ENCODE measurements around the gene SIAE. TPM values are rescaled to one million over a fixed set of nuclear protein-coding genes. Genes with fewer than 3 reads are reported as not detected.

SIAE gene
- total RNA-seq, 1 experiment from 2014 or later: 5.6 TPM

DNA sequence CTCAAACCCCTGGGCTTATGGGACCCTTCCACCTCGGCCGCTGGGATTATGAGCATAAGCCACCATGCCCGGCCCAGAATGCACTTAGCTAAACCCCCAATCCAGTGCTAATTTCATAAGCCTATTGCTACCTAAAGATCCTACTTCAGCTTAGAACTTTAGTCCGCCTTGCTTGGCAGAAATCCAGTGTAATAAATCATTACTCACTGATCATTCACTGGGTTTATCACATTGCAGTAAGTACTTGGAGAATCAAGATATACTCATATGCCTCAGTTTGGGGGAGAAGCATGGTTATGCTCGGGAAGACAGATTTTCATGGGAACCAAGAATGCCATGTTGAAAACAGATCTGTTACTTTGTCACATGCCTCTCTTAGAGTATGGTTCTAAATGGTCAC, 54.7 kb downstream of the SIAE start:
- no peak overlapping the region for H3K4ac ChIP-seq (ENCODE audit: low read depth, low read length)
- no peak overlapping the region for H2BK120ac ChIP-seq (ENCODE audit: low read depth, low read length, poor library complexity, severe bottlenecking)
- no peak overlapping the region for H3K4me2 ChIP-seq (ENCODE audit: insufficient read depth, insufficient read length, low read length)
- H3K9me3 ChIP-seq (ENCODE audit: control insufficient read depth, low read depth, low read length): no peaks in the 10 kb centered on the region
- H4K91ac ChIP-seq (ENCODE audit: insufficient read length, low read depth, low read length): no peak overlapping the region
- H4K8ac ChIP-seq (replicated peaks; ENCODE audit: insufficient read length, low read depth, low read length): no peak overlapping the region
- no peaks in the 10 kb centered on the region; the same call in 1 of the 2 replicates for H3K79me2 ChIP-seq (ENCODE audit: insufficient read depth, low read length)
- H3K23me2 ChIP-seq (ENCODE audit: insufficient read length, low read depth, low read length, poor library complexity, severe bottlenecking): peaks cover 3% of the 10 kb centered on the region
- no peaks in the 10 kb centered on the region for H3K9me3 Mint-ChIP-seq
- TF ChIP-seq, protein P1, sequence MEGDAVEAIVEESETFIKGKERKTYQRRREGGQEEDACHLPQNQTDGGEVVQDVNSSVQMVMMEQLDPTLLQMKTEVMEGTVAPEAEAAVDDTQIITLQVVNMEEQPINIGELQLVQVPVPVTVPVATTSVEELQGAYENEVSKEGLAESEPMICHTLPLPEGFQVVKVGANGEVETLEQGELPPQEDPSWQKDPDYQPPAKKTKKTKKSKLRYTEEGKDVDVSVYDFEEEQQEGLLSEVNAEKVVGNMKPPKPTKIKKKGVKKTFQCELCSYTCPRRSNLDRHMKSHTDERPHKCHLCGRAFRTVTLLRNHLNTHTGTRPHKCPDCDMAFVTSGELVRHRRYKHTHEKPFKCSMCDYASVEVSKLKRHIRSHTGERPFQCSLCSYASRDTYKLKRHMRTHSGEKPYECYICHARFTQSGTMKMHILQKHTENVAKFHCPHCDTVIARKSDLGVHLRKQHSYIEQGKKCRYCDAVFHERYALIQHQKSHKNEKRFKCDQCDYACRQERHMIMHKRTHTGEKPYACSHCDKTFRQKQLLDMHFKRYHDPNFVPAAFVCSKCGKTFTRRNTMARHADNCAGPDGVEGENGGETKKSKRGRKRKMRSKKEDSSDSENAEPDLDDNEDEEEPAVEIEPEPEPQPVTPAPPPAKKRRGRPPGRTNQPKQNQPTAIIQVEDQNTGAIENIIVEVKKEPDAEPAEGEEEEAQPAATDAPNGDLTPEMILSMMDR (conservative IDR thresholded peaks at IDR 0.05): no peak
- H4K20me1 ChIP-seq (ENCODE audit: control insufficient read depth, insufficient read depth, insufficient read length): no peaks in the 10 kb centered on the region
- H3K27me3 Mint-ChIP-seq (ENCODE audit: low read depth): peaks cover 20% of the 10 kb centered on the region
- no peaks in the 10 kb centered on the region for H3K79me1 ChIP-seq (ENCODE audit: insufficient read depth, low read depth, low read length, poor library complexity, severe bottlenecking)
- DNase-seq: no peak
- H2BK15ac ChIP-seq (ENCODE audit: low read depth, low read length): no peak overlapping the region
- H3K36me3 Mint-ChIP-seq (ENCODE audit: insufficient read depth in 1 of 3, low read depth in 3 of 3): no peaks in the 10 kb centered on the region
- no peak overlapping the region for H4K5ac ChIP-seq (ENCODE audit: insufficient read length, low read depth, low read length)
- no peak overlapping the region for H2AK5ac ChIP-seq (ENCODE audit: insufficient read length, low read length)
- no CpG with 5 or more reads among the region's 5 CpGs for WGBS (ENCODE audit: extremely low coverage, insufficient read length, low lambda C conversion rate)
- peaks cover 11 to 12% of the 10 kb centered on the region in 2 experiments for H3K4me1 Mint-ChIP-seq
- H2AFZ ChIP-seq (ENCODE audit: low read length): no peak overlapping the region
- no peak overlapping the region for H2BK20ac ChIP-seq (ENCODE audit: low read depth, low read length, poor library complexity, severe bottlenecking)
- no peak overlapping the region for H3K56ac ChIP-seq (ENCODE audit: insufficient read length, low read depth, low read length)
- no peaks in the 10 kb centered on the region for H3K27me3 ChIP-seq (ENCODE audit: insufficient read depth, low read length)
- no peak overlapping the region for H3K9ac ChIP-seq (ENCODE audit: extremely low read depth, insufficient read length, low read length)
- no peak overlapping the region for H2BK5ac ChIP-seq (ENCODE audit: insufficient read length, low read length)
- no peak overlapping the region for H3K23ac ChIP-seq (ENCODE audit: insufficient read length, low read depth, low read length)
- H3K18ac ChIP-seq (ENCODE audit: insufficient read length, low read depth, low read length): no peak overlapping the region
- H3K4me1 ChIP-seq (ENCODE audit: insufficient read depth, low read length): no peaks in the 10 kb centered on the region
- H3K27ac Mint-ChIP-seq: no peak overlapping the region
- no peak overlapping the region for H3K14ac ChIP-seq (ENCODE audit: insufficient read depth, low read length)
- H2BK12ac ChIP-seq (ENCODE audit: insufficient read length, low read depth, low read length): no peak overlapping the region
- no peak overlapping the region for H3T11ph ChIP-seq (ENCODE audit: low read length)
- H3K27ac ChIP-seq (ENCODE audit: insufficient read length, low read depth, low read length): no peak overlapping the region
- H3K4me3 Mint-ChIP-seq: no peak overlapping the region
